Hippocampal formation (tissue), 2 donors: Measurements from ENCODE around the gene YES1.
"Not testable (repeated sequence)": the region's sequence is repeated elsewhere in the genome, so short reads cannot be mapped to it uniquely, and the experiment has no call there.

ENCODE experiments used
- DNase-seq, 2 donors: peaks; one replicate each; lab custom pipeline; 2025; lab: John Stamatoyannopoulos, UW

The YES1 gene

GRCh38 chr18:685438-685837 lies 126.6 kb downstream of the YES1 start:
- DNase-seq, result no peak

DNA sequence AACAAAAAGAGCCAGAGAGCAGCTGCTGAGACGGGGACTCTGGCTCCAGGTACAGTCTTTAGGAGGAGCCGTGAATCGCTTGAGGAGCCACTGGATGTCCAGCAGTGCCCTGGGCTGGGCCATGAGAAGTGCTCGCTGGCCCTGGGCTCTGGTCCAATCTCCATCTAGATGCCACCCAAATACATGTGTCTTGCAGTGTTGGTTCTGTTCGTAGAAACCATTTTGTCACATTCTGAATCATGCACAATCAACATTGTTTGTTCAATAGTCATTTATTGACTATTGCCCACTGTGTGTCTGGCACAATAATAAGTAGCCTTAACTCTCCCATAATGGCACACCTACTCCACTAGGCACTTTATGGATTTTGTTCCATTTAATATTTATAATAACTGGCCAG lies 128.5 kb downstream of the YES1 start:
- DNase-seq, result no peak

DNA sequence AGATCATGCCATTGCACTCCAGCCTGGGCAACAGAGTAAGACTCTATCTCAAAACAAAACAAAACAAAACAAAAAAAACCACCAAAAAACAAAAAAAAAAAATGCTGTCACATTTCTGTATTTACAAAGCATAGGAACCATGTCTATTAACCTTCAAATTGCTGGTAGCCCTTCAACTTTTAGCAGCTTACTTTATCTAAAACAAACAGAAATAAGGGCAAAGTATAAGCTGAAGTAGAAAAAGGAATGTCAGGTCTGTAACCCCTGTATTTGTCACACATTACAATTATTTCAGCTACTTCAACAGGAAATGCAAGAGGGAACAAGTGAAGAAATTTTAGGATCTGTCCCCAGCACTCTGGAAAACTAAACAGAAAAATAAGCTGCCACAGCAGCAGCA lies 129.2 kb downstream of the YES1 start:
- DNase-seq, result no peak

- DNase-seq, result not testable (repeated sequence)
Measured at GRCh38 chr18:682416-682815, 129.6 kb downstream of the YES1 start.

GRCh38 chr18:681985-682384 lies 130.1 kb downstream of the YES1 start:
- no peak for DNase-seq

DNA sequence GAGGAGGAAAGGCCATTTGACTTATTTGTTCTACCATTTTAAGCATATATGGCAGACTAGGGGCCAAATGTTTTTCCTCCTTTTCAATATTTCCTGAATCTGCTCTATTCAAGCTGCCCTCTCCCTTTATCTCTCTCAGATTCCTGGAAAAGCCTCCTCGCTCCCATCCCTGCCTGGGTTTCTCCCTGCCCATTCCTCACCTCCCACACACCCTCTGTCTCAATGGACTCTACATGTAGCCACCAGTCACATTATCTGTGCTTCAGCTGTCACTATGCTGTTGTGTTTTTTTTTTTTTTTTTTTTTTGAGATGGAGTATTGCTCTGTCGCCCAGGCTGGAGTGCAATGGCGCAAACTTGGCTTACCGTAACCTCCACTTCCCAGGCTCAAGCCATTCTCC lies 131.7 kb downstream of the YES1 start:
- no peak for DNase-seq

GRCh38 chr18:679516-679915 lies 132.5 kb downstream of the YES1 start:
- no peak for DNase-seq

DNA sequence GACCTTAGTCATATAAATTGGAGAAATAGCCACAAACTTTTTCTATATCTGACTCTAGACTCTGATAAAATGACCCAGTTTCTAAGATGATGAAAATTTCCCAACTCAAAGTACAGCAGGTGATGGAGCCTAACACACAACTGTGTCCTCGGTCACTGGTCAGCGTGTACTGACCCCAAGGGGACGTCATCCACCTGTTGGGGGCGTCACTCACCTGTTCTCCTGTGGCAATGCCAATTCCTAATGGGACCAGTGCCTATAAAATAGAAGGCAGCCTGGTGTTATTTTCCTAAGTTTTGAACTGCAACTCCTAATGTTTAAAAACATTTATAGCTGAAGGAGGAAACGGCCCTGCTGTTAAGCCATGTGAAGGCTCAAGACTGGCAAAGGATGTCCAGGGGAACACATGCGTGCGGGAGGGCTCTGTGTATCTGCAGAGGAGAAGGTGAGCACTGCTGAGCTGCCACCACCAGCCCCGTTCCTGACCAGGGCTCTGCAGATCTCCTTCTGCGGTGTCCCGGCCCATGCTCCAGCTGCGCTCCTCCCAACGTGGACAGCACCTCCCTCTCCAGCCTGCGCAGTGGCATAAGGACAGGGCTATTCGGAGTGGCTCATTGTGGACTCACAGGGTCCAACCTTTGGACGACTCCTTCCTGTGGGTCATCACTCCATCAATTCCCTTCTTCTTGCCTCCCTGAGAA lies 133.4 kb downstream of the YES1 start:
- no peak for DNase-seq

GRCh38 chr18:677951-678381 lies 134.1 kb downstream of the YES1 start:
- DNase-seq, result peak in 1 of 2 donors; percentile 23

DNA sequence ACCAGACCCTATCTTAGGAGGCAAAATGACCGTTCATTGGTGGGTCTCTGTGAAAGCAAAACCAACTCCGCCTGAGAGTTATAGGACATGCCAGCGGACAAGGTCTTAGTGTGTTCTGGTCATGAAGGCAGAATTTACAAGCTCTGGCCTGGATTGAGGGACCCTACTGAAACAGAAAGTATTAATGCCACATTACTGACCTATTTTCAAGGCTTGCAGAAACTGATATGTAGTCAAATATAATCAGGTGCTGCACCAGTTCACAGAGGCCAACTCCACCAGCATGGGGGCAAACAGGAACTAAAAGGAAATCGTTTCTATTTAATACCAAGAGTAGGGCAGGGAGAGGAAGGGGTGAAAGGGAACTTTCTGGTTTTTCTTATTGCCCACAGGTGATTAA lies 134.9 kb downstream of the YES1 start:
- DNase-seq, result no peak

DNA sequence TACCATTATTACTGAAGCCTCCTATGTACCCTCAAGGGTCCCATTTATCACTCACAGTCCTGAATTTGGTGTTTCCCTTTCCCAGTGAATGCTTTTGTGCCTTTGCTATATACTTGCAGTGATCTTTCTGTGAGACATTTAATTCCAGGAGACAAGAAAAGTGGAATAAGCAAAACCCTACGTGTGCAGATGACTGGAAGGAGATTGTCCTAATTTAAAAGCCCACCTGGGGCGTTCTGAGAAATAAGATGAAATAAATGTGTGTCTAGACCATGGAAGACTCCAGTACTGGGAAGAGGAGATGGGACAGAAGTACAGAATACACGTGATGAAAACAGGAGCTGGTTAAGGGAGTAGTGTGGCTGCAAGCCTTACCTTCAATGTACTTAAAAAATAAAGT lies 135.3 kb downstream of the YES1 start:
- no peak for DNase-seq

- DNase-seq, result no peak
Measured at GRCh38 chr18:676069-676468, 136.0 kb downstream of the YES1 start.

DNA sequence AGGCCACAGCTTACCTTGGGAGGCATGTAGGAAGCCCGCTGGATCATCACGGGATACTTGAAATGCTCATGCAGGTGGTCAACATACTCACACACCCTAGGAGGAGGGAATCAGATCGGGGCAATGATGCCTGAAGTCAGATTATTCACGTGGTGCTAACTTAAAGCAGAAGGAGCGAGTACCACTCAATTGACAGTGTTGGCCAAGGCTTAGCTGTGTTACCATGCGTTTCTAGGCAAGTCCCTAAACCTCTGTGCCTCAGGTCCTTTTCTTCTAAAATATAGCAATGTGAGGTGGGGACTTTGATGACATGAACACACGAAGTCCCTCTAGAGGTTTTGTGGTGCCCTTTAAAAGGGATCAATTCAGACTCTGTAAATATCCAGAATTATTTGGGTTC lies 136.7 kb downstream of the YES1 start:
- DNase-seq, result no peak

DNA sequence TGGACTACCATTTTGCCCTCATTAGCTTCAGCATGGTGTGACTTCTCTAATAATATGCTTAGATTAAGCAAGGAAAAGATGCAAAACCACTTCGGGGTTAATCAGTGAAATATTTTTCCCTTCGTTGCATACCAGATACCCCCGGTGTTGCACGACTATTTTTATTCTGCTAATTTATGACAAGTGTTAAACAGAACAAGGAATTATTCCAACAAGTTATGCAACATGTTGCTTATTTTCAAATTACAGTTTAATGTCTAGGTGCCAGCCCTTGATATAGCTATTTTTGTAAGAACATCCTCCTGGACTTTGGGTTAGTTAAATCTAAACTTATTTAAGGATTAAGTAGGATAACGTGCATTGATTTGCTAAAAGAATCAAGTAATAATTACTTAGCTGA lies 138.3 kb downstream of the YES1 start:
- DNase-seq, result no peak

GRCh38 chr18:673317-673716 lies 138.7 kb downstream of the YES1 start:
- no peak for DNase-seq
